HG03520 (cell line): ENCODE measurements around the gene LRCOL1.

Experiments used
- ATAC-seq: cut with Tn5 transposase; IDR thresholded peaks from one replicate; pipeline ENCODE4 v1.9.1; 2021; ENCODE audit warnings: mild to moderate bottlenecking, moderate library complexity; ENCODE audit not compliant: unreplicated experiment

LRCOL1 gene

DNA sequence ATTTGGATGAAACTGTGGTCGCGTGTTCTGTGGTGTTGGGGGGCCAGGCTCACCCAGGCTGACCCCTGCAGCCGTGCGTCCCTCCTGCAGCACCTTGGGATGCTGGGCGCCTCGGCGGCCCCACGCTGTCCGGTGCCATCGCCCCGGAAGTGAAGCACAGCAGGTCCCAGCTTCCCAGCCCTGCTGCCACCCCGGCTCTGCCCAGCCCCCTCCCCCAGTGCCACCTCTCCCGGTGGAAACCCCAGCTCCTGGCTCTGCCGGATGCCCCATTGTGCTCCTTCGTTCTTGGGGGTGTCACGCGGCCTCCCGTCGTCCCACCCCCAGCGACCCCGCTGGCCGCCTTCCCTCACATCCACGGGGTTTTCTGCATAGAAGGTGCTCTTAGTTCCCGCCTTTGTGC lies 25.2 kb downstream of the LRCOL1 start:
- no peak for ATAC-seq

DNA sequence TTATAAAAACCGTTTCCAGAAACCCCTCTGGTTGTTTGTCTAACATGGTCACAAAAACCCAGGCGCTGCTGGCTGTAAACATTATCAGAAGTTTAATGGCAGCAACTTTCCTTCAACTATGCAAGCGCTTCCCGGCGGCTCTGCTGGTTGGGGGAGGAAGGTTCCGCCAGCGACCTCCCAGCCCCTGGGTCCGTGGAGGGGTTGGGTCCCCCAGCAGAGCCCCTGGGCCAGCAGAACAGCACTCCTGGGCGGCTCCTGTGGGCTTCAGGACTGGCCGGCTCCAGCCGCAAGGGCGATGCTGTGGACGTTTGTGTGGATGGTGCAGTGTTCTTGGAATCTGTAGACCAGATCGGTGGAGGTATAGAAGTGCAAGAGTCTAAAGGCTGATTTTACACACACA lies 26.0 kb downstream of the LRCOL1 start:
- ATAC-seq: no peak

DNA sequence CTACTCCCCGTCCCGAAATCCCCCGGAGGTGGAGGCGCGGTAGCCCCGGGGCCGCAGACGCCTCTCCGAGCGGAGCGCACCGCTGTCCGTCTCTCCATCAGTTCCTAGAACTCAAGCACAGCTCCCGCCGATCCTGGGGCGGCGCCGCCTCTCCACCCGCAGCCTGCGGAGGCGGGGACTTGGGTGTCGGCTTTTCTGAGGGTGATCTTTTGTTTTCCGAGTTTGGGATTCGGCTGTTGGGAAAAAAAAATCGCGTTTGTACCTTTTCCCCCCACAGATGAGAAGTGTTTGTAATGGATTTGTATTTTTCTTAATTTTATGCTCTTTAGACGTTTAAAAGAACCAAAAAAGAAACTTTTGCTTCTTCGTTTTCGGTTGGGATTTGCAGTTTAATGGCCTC lies 26.6 kb downstream of the LRCOL1 start:
- ATAC-seq: no peak

DNA sequence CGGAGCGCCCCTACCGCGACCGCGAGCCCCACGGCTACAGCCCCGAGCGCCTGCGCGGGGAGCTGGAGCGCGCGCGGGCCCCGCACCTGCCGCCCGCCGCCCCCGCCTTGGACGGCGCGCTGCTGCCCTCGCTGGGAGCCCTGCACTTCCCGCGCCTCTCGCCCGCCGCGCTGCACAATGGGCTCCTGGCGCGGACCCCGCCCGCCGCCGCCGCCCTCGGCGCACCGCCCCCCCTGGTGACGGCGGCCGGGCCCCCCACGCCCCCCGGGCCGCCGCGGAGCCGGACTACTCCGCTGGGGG lies 27.0 kb downstream of the LRCOL1 start:
- ATAC-seq: no peak

DNA sequence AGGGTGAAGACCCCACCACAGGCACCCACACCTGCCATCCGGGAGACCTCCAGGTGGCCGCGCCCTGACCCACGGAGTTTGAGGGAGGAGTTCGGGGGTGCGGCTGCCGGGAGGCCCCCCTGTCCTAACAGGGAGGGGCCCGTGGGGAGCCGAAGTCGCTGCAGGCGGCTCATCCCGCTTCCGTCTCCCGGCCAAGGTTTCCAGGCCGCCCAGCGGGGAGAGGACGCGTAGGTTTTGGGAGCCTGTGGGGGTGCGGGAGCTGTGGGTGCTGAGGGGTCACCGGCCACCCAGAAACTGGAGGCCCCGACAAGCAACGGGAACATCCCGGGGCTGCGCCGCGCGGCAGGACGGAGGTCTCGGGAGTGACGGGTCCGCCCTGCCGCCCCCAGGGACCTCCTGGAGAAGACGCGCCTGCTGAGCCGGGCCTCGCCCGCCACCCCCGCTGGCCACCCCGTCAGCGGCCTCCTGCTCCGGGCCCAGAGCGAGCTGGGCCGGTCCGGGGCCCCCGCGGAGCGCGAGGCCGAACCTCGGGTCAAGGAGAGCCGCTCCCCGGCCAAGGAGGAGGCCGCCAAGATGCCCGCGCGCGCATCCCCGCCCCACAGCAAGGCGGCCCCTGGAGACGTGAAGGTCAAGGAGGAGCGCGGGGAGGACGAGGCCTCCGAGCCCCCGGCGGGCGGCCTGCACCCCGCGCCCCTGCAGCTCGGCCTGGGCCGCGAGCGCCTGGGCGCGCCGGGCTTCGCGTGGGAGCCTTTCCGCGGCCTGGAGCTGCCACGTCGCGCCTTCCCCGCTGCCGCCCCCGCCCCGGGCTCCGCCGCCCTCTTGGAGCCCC lies 27.6 kb downstream of the LRCOL1 start:
- no peak for ATAC-seq

DNA sequence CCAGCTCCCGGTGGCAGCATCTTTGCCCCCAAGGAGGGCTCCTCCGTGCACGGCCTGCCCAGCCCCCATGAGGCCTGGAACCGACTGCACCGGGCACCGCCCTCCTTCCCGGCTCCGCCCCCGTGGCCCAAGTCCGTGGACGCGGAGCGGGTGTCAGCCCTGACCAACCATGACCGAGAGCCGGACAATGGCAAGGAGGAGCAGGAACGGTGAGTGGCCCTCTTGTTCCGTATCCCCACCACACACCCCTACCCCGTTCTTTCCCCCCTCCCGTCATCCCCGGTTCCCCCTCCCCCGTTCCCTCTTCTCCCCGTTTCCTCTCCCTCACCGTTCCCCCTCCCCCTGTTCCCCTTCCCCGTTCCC lies 28.3 kb downstream of the LRCOL1 start:
- ATAC-seq: no peak

DNA sequence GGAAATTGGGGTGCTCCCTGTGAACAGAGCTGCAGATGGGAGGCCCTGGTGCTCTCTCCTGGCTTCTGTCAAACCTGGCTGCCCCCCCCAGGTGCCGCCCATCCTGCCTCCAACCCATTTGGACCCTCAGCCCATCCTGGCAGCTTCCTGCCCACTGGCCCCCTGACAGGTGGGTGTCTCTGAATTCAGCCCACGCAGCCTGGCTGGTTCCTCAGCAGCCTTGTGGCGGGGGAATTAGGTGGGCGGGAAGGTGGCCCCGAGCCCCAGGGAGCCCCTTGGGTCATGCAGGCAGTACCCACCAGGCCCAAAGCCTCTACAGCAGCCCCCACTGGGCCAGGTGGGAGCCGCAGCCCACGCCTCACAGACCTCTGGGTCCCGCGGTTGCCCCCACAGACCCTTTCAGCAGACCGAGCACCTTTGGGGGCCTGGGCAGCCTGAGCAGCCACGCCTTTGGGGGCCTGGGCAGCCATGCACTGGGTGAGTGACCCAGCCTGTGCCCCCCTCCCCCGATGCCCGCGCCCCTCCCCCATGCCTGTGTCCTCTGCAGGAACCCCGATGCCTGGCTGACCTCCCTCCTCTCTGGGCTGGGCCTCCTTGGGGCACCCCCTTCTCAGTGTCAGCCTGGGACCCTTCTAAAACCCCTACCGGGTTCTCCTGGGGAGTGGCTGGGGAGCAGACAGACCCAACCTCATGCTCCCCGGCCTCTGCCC lies 28.9 kb downstream of the LRCOL1 start:
- no peak for ATAC-seq

DNA sequence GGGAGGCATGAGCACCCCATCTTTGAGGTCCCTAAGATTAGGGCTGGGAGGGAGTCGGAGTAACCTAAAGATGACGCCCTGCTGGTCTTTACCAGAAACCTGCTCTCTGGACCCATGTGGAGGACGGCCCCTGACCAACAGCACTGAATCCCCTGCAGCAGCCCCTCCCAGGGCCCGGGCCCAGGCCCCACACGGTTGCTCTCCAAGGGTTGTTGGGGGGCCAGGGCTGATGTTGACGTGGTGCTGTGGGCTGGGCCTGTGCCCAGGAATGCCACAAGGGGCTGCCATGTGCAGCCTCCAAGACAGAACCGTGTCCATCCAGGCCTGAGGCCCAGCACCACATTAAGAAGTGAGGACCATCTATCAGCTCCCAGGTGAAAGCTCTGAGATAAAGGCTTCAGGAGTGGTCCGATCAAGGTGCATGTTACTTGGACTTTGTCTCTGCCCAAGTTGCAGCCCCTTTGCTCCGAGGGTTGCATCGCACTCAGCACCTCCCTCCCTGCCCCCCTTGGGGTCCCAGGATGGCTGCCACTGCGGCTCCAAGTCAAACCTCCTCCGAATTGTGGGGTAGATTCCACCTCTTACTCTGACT lies 29.6 kb downstream of the LRCOL1 start:
- ATAC-seq: no peak

DNA sequence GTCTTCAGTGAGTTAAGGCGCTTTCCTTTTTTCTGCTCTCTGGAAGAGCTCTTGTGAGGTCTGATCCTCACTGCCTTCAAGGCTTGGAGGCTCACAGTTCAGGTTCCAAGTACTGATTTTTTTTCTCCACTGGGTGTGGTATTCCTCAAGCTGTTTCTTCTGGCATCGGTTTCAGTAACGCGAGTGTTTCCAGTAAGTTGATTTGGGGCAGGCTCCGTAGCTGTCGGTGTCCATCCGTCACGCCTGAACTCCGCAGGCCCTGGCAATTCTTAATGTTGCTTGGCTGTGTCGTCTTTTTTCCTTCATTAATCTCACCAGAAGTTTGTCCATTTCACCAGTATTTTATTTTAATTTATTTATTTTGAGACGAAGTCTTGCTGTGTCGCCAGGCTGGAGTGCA lies 30.6 kb downstream of the LRCOL1 start:
- ATAC-seq: no peak

DNA sequence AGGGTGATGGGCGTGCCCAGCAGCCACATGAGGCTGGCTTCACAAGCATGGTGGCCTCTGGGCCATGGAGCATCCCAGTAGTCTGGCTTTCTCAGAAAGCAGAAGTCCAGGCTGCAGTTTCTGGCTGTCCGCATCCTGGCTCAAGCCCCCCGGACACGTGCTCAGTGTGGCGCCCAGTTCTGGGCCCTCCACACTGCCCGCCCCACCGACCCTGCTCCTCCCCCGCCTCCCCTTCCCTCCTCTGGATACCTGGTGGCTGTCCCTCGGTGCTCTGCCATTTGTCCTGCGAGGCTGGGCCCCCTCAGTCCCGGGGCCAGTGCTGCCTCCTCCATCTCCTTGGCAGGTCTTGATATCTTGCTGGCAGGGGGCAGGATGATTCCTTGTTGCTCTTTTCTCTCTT lies 31.6 kb downstream of the LRCOL1 start:
- ATAC-seq: no peak

DNA sequence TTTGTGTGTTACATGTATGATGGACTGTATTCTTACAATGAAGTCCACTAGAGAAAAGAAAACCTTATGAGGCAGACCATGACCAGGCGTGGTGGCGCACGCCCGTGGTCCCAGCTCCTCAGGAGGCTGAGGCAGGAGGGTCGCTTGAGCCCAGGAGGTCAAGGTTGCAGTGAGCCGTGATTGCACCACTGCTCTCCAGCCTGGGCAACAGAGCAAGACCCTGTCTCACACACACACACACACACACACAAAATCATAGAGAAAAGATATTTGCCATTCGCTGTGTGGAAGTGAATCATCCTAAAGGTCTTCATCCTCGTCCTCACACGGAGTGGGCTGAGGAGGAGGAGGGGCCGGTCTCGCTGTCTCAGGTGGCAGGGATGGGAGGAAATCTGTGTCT lies 32.3 kb downstream of the LRCOL1 start:
- ATAC-seq: no peak

DNA sequence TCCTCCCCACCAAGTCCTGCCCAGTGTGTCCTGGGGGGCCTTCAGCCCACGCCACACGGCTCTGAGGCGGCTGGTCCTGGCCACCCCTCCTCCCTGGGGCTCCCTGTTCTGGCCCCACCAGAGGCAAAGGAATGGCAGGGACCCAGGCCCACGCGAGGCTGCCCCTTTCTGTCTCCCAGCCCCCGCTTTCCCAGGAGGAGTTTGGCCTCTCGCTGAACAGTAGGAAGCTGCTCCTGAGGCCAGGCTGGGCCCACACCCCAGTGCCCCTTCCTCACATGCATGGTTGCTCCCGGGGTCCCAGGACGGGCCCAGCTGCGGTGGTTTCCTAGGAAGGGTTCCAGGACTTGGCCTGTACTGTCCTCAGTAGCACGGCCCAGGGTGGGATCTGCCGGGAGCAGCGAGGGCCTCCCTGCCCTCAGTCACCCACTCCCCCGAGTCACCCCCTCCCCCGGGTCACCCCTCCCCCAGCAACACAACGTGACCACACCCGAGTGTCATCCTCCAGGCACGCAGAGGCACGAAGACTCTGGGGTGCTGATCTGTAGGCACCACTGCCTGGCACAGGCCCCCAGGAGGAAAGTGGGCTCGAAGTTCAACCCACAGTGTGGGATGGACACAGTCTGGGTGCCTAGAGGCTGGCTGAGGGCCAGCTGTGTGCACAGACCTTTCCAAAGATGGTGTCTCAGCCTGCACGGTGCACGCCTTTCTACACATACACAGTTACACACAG lies 33.0 kb downstream of the LRCOL1 start:
- no peak for ATAC-seq

DNA sequence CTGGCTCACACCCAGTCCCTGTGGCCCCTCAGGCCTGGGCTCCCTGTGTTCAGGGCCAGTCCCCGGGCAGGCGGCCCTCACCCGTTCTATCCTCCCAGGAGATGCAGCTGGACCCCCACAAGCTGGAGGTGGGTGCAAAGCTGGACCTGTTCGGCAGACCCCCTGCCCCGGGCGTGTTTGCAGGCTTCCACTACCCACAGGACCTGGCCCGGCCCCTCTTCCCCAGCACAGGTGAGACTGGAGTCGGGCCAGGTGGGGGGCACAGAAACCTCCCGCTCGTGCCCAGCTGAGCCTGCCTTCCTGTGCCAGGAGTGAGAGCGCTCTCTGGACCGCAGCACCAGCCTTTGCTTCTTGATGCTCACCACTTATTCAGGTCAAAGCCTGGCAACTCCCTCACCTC lies 33.7 kb downstream of the LRCOL1 start:
- ATAC-seq: no peak

DNA sequence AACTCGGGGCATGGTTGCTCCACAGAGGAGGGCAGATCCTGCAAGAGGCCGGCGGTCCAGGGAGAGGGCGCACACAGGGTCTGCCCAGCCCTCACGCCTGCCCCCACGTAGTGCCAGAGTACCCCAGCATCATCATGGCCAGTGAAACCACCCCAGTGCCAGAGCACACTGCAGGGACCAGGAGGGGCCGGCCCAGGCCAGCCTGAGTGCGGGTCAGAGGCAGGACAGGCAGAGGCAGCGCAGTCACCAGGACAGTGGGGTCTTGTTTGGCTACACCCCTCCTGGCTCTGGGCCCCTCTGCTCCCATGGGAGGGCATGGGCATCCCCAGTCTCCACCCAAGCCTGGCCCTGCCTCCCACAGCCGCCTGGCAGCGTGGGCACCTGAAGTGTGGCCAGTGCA lies 34.7 kb downstream of the LRCOL1 start:
- no peak for ATAC-seq

DNA sequence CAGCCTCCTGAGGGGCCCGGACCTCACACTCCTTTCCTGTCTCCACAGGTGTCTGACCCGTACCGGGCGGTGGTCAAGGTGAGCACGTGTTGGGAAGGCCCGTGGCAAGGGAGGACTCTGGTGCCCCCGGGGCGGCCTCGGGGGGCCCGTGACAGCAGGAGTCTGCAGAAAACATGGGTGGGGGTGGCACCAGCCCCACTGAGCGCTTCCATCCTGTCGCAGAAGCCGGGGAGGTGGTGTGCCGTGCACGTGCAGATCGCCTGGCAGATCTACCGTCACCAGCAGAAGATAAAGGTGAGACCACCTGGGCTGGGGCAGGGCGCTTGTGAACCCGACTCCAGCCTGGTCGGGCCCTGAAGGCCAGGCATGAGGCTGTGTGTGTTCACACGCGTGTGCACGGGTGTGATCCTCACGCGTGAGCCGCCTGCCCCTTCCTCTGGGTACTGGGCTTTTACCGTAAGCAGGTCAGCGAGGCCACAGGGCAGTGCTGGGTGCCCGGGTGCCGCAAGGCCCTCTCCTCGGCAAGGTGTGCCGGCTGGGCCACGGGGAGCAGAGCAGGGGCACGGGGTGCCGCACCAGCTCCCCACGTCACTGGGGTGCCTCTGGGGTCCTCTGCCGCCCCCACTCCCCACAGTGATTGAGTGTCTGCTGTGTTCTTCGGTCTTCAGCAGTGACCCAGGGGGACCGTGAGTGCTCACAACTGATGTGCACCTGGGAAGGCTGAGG lies 35.9 kb downstream of the LRCOL1 start:
- no peak for ATAC-seq

DNA sequence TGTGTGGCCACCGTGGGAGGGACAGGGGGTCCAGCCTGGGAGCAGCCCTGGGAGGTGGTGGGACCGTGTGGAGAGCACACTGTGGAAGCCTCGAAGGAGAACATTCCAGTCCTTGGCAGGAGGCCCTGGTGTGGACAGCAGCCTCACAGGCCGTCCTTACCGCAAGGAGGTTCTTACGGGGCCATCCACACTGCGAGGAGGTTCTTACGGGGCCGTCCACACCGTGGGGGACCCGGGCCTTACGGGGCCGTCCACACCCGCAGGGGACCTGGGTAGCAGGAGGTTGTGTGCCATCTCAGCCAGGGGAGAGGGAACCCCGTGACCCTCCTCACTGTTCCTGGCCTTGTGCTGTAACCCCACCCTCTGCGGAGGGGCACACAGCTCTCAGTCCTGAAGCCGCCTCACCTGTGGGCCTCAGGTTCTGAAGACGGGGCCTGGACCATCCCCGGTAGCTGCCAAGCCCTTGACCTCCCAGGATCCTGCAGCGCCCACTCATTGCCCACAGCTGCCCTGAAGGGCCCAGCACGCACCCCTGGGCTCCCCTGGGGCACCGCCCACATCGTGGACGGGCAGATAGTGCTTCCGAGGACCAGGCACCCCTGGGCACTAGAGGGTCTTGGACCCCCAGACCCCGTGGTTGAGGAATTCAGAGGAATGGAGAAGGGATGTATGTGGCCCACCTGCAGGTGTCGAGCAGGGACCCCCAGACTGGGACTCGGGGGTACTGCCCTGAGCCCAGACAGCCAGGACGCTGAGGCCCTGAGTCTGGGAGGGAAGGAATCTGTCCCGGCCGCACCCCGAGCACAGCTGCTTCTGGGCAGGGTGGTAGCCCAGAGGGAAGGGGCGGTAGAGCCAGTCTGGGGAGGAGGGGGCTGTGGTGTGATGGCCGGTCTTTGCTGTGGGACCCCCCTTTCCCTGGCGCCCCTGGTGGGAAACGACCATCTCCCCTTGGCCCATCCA lies 37.3 kb downstream of the LRCOL1 start:
- no peak for ATAC-seq

DNA sequence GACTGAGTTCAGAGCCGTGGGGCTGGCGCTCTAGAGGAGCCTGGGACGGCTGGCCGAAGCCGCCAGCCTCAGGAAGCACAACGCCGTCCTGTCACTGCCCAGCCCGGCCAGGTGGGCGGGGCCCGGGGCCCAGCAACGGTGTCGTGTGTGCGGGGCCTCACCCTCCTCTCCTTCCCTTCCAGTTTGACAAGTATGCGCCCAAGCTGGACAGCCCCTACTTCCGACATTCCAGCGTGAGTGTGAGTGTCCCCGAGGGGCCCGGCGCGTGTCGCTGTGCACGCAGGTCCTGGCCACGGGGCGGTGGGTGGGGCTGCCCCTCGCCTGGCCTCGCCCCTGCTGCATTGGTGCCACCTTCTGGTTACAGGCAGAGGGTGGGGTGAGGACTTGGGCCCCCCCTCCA lies 38.3 kb downstream of the LRCOL1 start:
- no peak for ATAC-seq

DNA sequence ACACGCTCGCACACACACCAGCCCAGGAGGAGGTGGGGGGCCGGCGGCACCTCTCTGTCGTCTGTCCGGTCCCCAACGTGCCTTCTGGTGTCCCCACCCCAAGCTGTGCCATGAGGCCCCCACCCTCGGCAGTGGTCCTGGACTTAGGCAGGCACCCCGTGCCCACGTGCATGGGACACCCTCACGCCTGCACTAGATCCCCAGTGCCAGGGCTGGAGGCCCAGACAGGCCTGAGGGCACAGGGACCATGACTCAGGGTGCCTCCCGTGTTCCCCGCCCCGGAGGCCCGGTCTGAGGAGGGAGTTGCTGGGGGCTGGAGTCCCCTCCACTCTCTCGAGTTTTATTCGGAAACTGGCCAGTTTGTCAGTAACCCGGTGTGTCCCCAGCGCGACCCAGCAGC lies 38.8 kb downstream of the LRCOL1 start:
- ATAC-seq: no peak

DNA sequence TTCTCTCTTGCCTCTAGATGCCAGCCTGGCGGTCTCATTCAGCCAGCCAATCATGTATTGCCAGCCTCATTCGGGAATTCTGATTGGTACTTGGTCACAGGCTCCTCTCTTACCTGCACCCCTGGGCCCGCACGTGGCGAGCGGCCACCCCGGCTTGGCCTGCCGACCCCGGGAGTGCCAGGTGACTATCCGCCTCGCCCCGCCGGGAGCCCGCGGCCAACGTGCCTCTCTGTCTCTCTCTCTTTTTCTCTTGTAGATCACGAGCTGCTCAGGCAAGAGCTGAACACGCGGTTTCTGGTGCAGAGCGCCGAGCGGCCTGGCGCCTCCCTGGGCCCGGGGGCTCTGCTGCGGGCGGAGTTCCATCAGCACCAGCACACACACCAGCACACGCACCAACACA lies 39.3 kb downstream of the LRCOL1 start:
- ATAC-seq: no peak

DNA sequence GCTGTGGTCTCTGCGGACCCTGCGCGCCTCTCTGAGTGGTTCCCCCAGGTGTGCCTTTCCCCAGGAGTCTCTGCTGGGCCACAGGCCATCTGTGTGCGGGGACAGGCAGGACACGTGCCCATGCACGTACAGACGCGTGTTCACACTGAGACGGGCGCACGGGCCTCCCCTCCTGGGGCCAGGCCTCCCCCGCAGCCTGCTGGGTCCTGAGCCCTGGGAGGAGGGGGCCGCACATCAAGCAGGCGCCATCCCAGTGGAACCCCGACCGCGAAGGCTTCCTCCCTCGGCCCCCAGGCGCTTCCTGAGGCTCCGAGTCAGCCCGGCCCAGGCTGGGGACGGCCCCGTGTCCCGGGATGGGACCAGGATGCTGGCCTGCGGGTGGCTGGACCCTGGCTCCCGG lies 39.7 kb downstream of the LRCOL1 start:
- no peak for ATAC-seq
